HG03175 (cell line): Measurements from ENCODE around the gene CIZ1.

ENCODE experiments used
- ATAC-seq: cut with Tn5 transposase; IDR thresholded peaks from one replicate; pipeline ENCODE4 v1.9.1; 2021; ENCODE audit warnings: mild to moderate bottlenecking, moderate library complexity; ENCODE audit not compliant: unreplicated experiment

The CIZ1 gene

DNA sequence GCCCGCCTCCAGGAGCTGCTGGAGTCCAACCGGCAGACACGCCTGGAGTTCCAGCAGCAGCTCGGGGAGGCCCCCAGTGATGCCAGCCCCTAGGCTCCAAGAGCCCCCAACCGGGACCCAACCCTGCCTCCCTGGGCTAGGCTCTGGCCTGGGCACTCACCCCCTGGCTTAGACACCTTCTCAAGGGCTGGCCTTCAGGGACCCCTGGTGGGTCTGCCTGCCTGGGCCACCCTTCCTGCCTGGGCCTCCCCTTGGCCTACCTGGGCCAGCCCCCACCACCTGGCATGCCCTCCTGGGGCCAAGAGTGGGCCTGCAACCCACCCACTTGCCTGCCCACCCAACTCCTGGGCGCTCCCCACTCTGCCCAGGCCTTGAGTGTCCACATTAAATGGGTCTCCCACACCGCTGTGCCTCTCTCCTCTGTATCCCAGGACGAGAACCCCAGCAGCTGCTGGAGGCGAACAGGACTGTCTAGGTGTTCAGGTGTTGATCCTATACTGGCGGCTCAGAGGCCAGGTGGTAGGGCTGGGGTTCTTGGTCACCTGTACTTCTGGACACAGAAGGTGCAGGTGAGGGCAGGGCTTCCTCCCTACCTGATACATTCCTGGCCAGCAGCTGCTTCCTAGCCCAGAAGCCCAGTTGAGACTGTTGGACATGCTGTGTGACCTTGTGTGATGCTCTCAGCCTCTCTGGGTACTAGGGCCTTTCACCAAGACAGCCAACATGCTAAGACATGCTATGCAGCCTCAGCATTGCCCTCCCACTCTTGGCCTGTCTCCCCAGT is 27.7 kb downstream of the CIZ1 start:
- ATAC-seq: no peak

DNA sequence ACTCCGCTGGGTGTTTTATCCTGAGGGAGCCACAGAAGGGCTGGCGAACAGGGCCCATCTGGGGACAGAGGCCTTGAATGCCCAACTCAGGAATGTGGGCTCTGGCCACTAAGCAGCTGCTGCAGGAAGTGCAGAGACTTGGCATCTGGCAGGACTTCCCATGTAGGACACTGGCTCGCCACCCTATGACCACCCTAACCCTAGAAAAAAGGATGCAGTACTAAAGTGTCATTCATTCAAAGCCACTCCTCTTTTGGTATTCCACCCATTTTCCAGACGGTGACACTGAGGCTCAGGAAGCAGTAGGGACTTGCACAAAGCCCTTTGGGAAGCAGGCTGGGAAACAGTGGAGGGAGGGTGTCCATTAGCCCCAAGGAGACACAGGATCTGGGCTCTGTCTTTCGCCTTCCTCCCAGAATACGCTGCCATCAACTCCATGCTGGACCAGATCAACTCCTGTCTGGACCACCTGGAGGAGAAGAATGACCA is 28.3 kb downstream of the CIZ1 start:
- ATAC-seq: no peak

DNA sequence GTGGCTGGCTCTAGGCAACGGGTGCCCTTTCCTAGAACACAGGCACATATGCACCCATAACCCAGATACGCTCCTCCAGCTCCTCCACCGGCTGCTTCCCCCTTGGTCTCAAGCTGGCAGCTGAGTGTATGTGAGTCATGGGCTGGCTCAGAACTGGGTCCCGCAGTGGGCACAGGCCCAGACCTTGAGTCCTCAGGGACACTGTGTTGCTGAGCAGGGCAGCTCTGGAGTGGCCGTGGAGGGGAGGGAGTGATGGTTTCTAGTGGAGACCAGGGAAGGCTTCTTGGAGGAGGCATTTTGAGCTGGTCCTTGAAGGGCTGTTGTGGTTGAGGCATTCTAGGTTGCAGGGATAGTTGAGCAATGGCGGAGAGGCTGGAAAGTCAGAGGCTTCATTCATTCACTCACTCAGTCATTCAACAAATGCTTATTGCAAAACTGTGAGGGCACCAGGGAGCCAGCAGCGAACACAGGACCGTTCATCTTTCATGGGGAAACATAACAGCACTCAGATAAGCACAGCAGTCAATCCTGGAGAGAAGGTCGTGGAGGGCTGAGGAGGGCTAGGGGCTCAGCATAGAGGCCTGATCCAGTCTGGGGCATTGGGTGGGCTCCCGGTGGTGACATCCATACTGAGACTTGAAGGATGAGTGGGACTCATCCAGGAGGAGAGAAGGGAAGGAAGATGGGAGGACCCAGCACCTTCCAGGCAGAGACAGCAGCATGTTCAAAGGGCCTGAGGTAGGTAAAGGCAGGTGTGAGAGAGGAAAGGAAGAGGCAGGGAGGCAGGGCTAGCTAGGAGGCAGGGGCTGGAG is 29.0 kb downstream of the CIZ1 start:
- no peak for ATAC-seq

- ATAC-seq: no peak
Observed at GRCh38 chr9:128161215-128161902, 30.0 kb downstream of the CIZ1 start.

GRCh38 chr9:128160603-128160987 is 30.8 kb downstream of the CIZ1 start:
- ATAC-seq: no peak

- ATAC-seq: peak; percentile 76
Observed at GRCh38 chr9:128159784-128160602, 31.4 kb downstream of the CIZ1 start, which contains the start of gene BBLN. Gene BBLN, plus strand, starts transcription at chr9:128160265. Its CDS starts 143 bp downstream, at chr9:128160408.

GRCh38 chr9:128159522-128159783 is 31.9 kb downstream of the CIZ1 start:
- ATAC-seq: peak; percentile 17

- no peak for ATAC-seq
Observed at GRCh38 chr9:128155736-128156500, 35.5 kb downstream of the CIZ1 start.

- ATAC-seq: no peak
Observed at GRCh38 chr9:128153947-128154695, 37.3 kb downstream of the CIZ1 start.

DNA sequence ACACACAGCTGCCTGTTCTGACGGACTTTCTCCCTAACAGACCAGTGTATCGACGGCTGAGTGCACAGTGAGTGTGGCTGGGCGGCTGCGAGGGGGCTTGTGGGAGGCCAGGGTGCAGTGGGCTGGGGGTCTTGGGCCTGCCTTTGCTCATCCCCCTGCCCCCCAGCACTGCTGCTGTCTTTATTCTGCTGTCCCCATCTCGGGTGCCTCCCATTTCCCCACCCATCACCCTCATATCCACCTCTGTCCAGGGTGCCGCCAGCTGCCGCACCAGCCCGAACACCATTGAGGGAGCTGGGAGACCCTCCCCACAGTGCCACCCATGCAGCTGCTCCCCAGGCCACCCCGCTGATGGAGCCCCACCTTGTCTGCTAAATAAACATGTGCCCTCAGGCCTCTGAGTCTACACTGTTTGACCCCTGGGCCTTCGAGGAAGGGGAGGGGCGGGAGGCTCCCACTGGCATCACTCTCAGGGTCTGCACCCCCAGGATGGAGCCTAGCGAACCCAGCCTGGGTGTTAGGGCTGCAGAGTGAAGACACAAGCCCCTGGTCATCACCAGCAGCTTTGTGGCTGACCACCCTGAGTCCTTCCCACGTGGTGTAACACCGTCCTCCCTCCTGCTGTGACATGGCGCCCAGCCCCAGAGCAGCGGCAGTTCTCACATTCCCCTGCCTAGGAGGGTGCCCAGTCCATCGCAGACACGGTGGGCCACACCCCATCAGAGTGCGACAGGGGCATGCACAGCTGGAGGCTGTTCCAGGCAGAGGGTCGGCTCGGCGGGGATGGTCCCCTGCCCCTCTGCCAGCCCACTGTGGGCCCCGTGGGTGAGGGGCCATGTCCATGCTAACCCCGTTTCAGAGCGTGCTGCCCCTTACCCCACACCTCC is 38.1 kb downstream of the CIZ1 start:
- no peak for ATAC-seq

DNA sequence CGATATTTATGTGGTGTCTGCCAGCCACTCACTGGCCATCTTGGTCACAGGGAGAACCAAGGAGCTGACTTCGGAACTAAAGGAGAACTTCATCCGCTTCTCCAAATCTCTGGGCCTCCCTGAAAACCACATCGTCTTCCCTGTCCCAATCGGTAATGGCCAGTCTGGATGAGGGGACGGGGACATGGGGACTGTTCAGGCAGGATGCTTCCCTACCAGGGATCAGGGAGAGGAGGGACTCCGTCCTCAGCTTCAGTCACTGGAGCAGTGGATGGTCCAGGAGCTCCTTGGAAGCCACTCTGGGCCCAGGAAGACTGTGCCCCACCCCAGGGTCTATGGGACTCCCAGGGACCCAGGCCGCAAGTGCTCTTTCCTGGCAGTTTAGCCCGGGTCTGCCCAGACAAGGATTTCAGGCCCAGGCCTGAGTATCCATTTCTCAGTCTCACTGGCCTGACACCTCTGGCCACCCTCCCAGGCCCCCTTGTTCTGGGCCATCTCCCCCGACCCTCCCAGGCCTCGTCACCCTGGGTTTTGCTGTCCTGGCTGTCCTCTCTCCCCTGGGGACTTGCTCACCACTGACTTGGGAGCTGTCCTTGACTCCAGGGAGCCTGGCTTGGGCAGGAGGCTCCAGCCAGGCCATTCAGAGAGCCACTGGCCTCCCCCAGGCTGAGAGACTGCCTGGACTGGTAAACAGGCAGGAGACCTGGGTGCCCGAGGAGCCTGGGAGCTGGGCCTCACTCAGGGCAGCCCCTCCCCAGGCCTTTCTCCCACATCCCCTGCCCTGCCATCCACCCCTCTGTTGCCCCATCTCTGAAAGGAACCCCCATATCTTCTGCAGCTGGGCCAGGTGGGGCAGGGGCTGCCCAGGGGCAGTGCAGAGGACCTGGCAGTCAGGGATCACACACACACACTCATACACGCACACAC is 39.0 kb downstream of the CIZ1 start:
- ATAC-seq: no peak

DNA sequence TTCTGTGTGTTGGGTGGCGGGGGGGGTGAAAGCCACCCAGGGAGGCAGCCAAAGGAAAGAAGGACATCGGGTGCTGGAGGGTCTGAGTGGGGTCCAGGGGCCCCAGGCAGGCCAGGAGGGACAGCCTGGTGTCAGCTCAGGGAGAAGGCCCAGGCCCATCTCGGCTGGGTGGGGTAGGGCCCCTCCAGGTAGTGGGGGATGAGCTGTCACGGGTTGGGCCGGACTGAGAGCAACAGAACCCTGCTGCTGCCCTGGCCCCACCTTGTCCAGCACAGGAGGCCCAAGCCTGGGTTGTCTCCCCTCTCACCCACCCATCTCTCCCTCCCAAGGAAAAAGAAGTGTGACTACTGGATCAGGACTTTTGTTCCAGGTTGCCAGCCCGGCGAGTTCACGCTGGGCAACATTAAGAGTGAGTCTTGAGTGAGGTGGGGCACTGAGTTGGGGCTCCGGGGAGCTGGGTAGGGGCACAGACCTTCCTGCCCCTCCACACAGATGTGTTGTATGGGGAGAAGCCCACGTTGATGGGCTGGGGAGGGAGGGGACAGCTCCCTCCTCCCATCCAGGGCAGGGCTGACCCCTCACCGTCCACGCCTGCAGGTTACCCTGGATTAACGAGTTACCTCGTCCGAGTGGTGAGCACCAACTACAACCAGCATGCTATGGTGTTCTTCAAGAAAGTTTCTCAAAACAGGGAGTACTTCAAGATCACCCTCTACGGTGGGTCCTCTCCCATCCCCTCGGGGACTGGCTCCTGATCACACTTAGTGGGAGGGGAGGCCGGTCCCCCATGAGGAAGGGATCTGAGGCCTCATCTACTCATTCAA is 39.9 kb downstream of the CIZ1 start:
- ATAC-seq: no peak

DNA sequence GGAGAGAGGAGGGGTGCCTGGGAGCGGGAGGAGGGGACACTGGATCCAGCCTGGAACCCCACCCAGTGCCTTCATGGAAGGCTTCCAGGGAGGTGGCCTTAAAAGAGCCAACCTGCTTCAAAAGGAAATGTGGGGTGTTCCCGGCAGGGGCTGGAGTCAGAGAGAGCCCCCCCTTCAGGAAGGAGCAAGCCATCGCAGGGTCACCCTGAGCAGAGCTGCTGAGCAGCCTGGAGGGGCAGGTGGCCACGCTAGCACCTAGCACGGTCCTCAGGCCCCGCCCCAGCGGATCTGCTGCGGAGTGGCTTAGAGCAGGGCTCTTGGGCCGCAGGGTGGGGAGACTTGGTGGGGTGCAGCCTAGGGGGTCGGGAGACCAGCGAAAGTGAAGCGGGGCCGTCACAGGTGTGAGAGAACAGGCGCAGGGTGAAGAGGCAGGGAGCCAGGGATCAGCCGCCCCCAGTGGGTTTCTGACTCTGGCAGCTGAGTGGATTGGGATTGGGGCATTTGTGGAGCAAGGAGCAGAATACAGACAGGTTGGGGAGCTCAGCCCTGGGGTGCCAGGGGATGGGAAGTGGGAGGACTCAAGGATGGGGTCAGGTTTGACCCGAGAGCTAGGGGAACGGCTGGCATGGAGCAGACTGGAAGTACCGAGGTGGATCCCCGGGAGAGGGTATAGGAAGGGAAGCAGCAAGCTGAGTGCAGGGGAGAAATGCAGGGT is 40.6 kb downstream of the CIZ1 start:
- no peak for ATAC-seq

DNA sequence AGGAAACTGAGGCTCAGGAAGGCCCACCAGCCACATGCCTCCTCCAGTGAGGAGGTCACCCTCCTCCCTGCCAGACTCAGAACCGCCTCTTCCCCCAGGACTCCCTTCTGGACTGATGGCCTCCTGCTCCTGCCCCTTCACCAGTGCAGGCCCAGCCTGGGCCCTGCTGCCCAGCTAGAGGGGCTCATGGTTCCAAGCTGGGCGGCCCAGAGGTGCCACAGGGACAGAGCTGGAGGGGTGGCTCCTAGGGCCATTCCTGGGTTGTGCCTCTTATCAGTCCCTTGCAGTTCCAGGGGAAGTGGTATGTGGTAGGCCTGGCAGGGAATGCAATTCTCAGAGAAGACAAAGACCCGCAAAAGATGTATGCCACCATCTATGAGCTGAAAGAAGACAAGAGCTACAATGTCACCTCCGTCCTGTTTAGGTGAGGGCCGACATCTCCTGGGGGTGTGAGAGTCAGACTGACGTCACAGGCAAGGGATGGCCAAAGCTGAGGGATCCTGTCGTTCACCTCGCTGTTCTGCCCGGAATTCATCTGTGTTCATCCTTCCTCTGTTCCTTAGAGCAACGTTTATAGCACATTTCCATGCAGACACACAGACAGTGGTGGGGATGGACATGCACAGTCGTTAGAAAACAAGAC is 41.3 kb downstream of the CIZ1 start:
- ATAC-seq: no peak

DNA sequence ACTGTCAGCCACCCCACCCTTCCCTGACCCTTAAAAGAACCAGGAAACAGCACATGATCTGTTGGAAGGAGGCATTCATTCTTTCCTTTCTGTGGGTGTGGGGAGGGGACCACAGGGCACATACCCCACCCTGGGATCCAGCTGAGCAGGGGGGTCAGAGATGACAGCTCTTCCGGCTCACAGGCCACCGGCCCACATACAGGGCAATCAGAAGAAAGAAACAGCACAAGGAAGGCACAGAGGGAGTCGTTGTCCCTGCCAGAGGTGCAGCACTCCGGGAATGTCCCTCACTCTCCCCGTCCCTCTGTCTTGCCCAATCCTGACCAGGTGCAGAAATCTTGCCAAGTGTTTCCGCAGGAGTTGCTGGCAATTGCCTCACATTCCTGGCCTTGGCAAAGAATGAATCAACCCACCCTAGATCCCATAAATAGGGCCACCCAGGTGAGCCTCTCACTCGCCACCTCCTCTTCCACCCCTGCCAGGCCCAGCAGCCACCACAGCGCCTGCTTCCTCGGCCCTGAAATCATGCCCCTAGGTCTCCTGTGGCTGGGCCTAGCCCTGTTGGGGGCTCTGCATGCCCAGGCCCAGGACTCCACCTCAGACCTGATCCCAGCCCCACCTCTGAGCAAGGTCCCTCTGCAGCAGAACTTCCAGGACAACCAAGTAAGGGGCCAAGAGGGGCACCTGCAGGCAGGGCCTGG is 42.2 kb downstream of the CIZ1 start, which contains the start of gene LCN2:
LCN2 (plus strand) TSS at position 453 of the 701 bp plus-strand sequence; CDS start at position 526, 73 bp downstream.
- ATAC-seq: no peak
